GM18505 (cell line): Measurements from ENCODE around the gene G6PC1.
"Not testable (repeated sequence)": the region's sequence is repeated elsewhere in the genome, so short reads cannot be mapped to it uniquely, and the experiment has no call there.

Source experiments
- ATAC-seq: cut with Tn5 transposase; IDR thresholded peaks from one replicate; pipeline ENCODE4 v1.9.1; 2021; ENCODE audit not compliant: unreplicated experiment
- POLR2A ChIP-seq: IDR thresholded peaks from 4 replicates; pipeline ENCODE4 v1.6.1; 2011; ENCODE audit warnings: borderline replicate concordance; ENCODE audit not compliant: insufficient read depth, insufficient read length; ENCODE audit errors: extremely low read depth

Gene G6PC1

DNA sequence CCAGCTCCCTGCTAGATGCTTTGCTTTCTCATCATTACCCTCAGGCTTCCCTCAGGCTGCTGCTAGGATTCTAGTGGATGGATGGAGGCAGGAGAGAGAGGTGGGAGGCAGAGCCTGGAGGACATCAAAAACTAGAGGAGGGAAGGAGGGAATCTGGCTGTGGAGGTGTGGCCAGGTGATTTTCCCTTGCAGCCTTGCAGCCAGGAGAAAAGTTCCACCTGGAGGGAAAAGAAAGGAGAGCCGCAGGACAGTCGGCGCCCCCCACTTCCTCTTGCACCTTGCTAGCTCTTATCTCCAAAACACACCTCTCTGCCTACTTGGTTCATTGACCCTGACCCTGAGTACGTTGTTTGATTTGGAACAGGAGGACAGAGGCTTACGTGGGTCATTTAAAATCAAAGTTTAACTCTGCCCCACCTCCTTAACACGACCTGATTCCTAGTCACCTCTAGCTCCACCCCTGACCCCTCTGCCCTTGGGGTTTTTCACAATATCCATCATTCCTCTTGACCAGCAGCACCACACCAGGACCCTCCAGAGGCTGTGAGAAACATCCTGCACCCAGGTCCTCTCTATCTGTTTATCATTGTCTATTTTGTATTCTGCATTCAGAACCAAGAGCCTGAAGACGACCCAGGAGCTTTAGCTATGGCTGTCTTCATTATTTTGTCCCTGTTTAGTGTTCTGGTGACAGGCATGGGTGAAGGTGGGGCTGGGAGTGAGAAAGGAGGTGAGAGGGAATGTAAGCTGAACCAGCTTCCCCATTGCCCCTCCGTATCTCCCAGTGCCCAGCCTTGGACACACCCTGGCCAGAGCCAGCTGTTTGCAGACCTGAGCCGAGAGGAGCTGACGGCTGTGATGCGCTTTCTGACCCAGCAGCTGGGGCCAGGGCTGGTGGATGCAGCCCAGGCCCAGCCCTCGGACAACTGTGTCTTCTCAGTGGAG is 33.7 kb upstream of the G6PC1 start:
- no peak for ATAC-seq
- no peak for TF ChIP-seq POLR2A

DNA sequence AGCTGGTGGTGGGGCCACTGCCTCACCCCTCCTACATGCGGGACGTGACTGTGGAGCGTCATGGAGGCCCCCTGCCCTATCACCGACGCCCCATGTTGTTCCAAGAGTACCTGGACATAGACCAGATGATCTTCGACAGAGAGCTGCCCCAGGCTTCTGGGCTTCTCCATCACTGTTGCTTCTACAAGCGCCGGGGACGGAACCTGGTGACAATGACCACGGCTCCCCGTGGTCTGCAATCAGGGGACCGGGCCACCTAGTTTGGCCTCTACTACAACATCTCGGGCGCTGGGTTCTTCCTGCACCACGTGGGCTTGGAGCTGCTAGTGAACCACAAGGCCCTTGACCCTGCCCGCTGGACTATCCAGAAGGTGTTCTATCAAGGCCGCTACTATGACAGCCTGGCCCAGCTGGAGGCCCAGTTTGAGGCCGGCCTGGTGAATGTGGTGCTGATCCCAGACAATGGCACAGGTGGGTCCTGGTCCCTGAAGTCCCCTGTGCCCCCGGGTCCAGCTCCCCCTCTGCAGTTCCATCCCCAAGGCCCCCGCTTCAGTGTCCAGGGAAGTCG is 32.8 kb upstream of the G6PC1 start:
- not testable (repeated sequence) for ATAC-seq

DNA sequence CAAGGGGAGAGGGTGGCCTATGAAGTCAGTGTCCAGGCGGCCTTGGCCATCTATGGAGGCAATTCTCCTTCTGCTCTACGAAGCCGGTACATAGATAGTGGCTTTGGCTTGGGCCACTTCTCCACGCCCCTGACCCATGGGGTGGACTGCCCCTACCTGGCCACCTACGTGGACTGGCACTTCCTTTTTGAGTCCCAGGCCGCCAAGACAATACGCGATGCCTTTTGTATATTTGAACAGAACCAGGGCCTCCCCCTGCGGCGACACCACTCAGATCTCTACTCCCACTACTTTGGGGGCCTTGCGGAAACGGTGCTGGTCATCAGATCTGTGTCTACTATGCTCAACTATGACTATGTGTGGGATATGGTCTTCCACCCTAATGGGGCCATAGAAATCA is 32.3 kb upstream of the G6PC1 start:
- no peak for TF ChIP-seq POLR2A
- no peak for ATAC-seq

DNA sequence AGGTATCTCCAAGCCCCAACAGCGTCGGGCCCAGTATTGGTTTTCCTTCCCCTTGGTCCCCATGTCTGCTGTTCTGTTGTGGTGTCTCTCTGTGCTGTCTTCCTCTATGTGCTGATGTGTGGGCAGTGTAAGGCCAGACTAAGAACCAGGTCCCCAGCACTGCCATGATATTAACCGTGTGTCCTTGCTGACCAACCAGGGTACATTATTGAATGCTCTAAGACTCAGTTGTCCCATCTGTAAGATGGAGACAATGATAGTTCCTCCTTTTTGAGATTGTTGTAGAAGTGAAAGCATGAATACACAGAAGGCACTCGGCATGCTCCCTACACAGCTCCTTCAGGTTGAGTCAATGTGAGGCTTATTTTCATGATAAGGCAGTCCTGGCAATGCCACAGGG is 29.0 kb upstream of the G6PC1 start:
- no peak for ATAC-seq
- TF ChIP-seq POLR2A = no peak

DNA sequence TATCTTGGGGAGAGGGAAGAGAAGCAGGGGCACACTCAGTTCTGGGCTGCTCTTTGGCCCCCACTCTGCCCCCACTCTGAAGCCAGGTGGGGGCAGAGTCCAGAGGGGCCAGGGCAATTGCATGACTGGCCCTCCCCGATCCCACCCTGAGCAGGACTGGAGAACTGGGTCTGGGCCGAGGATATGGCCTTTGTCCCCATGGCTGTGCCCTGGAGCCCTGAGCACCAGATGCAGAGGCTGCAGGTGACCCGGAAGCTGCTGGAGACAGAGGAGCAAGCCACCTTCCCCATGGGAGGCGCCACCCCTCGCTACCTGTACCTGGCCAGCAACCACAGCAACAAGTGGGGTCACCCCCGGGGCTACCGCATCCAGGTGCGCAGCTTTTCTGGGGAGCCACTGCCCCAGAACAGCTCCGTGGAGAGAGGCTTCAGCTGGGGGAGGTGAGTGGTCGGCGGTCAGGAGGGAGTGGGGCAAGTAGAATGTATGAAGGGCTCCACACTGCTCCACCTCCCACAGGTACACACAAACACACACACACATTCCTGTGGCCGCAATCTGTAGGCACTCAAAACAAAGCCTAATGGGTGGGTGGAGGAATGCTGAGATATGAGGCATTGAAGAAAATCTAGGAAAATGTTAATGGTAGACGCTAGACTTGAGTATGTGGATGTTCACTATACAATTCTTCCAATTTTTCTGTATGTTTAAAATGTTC is 28.2 kb upstream of the G6PC1 start:
- no peak for TF ChIP-seq POLR2A
- no peak for ATAC-seq

DNA sequence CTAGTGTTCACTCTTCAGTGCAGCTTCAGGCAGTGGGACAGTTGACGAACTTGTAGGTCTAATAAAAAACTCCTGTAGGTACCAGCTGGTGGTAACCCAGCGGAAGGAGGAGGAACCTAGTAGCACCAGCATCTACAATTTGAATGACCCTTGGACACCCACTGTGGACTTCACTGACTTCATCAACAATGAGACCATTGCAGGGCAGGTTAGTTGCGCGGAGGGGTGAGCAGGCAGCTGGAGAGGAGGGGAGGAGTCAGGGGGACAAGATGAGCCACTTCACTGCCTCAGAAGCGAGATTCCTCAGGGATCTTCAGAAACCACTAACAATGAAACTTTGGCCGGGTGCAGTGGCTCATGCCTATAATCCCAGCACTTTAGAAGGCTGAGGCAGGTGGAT is 27.3 kb upstream of the G6PC1 start:
- no peak for ATAC-seq
- TF ChIP-seq POLR2A = no peak

DNA sequence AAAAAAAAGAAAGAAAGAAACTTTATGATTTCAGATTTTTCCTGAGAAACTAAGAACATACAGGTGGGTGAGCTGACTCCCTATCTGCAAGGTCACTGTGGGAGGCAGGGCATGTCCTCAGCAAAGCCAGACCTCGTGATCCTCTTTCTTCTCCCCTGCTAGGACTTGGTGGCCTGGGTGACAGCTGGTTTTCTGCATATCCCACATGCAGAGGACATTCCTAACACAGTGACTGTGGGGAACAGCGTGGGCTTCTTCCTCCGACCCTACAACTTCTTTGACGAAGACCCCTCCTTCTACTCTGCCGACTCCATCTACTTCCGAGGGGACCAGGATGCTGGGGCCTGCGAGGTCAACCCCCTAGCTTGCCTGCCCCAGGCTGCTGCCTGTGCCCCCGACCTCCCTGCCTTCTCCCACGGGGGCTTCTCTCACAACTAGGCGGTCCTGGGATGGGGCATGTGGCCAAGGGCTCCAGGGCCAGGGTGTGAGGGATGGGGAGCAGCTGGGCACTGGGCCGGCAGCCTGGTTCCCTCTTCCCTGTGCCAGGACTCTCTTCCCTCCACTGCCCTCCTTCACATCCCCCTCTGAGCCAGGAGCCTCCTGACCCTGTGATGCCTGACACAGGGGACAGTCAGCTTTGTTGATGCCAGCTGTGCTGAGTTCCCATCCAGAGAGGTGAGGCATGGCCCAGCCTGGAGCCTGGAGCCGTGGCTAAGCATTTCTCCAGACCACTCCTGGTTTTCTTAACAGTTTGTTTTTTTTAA is 26.5 kb upstream of the G6PC1 start:
- not testable (repeated sequence) for ATAC-seq

DNA sequence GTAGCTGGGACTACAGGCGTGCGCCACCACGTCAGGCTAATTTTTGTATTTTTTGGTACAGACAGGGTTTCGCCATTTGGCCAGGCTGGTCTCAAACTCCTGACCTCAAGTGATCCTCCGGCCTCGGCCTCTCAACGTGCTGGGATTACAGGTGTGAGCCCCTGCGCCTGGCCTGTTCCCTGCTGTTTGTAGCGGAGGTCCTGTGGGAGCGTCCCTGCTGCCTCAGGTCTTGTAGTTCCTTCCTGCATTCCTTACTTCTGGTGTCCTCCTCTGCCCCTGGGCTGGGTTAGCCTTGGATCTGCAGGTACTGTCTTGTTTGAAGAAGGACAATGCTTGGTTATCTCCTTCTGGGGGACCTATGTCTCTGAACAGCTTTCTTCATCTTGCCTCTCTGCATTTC is 23.6 kb upstream of the G6PC1 start:
- no peak for TF ChIP-seq POLR2A
- no peak for ATAC-seq

DNA sequence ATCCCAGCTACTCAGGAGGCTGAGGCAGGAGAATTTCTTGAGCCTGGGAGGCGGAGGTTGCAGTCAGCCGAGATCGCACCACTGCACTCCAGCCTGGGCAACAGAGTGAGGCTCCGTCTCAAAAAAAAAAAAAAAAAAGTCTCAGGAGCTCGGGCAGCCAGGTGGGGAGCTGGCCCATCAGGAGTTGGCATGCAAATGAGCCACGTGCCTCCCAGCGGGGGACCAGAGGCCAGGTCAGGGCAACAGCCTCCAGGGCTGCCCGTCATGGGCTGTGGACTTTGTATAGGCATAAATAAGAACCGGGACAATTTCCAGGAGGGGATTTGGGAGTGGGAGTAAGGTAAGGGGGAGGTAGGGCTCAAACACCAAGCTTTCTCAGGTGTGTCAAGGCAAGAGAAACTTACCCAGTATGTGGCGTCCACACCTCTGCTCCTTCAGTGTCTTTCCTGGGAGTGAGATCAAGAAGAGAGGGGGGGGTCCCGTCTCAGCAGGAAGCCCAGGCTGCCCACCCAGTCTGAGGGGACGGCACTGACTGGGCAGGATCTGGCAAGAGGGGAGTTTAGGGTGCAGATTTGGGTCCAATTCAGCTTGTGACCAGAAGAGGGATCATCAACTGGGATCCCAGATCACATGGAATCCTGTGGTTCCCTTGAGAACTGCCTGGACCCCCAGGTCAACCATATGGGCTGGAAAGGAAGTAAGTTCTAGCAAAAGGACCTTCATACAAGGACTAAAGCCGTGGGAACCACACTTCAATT is 22.3 kb upstream of the G6PC1 start:
- ATAC-seq = no peak
- TF ChIP-seq POLR2A = no peak

DNA sequence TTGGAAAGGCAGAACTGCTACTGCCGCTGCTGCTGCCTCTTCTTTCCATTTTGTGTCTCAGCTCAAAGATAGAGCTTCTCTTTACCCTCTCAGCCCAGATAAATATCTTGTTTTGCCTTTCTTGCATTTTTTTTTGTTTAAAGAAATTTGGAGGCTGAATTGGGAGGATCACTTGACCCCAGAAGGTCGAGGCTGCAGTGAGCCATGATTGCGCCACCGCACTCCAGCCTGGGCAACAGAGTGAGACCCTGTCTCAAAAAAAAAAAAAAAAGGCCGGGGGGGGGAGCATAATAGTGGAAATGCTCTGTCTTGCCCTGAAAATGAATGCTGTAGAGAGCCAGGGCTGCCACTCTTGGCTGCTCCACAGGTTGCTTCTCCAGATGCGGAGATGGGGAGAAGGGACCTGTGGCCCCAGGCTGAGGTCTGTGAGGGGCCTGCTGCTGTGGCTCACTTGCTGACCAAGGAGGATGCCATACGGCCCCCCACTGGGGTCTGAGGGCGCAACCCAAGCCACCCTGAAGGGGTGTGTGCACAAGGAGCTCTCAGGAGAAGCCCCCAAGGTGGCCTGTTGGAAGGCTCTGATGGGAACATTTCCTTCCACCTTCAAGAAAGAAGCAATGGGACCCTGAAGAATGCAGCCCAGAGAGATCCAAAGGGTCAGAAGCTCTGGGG is 21.5 kb upstream of the G6PC1 start:
- ATAC-seq = no peak
- TF ChIP-seq POLR2A = no peak

DNA sequence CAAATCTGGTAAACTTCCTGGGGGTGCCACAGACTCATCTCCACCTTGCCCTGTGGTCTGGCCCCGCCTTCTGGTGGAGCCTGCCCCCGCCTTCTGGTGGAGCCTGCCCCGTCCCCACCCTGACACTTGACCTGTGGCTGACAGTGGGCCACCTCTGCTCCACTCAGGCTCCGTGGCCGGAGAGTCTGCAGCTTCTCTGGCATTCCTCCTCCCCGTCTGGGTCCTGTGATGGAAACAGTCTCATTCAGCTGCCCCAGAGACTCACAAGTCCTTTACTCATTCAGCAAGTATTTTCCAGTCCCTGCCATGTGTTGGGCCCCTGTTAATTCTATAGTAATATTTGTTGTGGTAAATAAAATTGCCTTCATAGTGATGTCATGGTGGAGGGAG is 21.0 kb upstream of the G6PC1 start:
- TF ChIP-seq POLR2A = no peak
- ATAC-seq = no peak

DNA sequence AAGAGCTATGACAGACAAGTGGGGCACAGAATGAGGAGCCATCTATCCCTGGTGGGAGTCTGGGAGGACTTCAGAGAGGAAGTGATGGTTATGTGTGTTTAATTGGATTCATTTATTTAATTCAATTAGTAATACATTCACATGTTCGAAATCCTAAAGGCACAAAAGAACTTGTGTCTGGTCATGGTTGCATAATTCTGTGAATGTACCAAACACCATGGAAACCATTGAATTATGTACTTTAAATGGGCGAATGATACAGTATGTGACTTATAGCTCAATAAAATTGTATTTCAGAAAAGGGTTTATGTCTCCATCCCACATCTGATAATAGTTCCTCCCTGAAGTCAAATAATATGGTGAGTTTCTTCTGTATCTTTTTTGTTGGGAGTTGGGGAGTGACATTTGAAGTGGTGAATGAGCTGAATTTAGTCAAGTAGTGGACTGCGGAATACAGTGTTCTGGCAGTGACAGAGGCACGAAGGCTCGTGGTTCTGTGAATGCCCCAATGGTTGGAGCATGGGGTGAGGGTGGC is 19.8 kb upstream of the G6PC1 start:
- no peak for TF ChIP-seq POLR2A
- no peak for ATAC-seq

DNA sequence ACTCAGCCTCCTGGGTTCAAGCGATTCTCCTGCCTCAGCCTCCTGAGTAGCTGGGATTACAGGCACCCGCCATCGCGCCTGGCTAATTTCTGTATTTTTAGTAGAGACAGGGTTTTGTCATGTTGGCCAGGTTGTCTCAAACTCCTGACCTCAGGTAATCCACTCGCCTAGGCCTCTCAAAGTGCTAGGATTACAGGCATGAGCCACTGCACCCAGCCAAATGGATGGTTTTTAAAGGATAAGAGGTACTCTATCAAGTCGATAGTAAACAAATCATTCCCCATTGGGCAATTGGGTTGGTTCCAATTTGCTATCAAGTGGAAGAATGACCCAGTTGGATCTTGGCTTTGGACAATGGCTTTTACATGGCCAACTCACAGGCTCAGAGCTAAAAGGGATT is 18.9 kb upstream of the G6PC1 start:
- ATAC-seq = not testable (repeated sequence)

DNA sequence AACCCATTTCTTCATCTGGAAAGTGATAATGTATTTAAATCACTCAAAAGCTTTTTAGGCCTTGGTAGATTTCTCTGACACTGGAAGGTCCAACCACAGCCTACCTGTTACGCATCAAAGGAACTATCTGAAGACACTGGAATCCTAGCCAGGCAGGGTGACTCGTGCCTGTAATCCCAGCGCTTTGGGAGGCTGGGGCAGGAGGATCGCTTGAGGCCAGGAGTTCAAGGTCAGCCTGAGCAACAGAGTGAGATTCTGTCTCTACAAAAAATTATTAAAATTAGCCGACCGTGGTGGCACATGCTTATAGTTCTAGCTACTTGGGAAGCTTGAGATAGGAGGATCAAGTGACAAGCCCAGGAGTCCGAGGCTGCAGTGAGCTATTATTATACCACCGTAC is 18.4 kb upstream of the G6PC1 start:
- no peak for TF ChIP-seq POLR2A
- ATAC-seq = no peak
